NCI-H1092 treated with DMSO at 0.1 percent for 48 hours (cell line): Measurements from ENCODE around the gene RPN2.
A peak's percentile ranks its signal among the peaks of the same experiment; 100 is the strongest.

Experiments
- DNase-seq: peaks from one replicate; lab custom pipeline; 2025; lab: John Stamatoyannopoulos, UW

The RPN2 gene

GRCh38 chr20:37266940-37267666 lies 88.0 kb downstream of the RPN2 start:
- DNase-seq = no peak

- DNase-seq = no peak
These were observed 88.7 kb downstream of the RPN2 start for GRCh38 chr20:37267667-37268313.

DNA sequence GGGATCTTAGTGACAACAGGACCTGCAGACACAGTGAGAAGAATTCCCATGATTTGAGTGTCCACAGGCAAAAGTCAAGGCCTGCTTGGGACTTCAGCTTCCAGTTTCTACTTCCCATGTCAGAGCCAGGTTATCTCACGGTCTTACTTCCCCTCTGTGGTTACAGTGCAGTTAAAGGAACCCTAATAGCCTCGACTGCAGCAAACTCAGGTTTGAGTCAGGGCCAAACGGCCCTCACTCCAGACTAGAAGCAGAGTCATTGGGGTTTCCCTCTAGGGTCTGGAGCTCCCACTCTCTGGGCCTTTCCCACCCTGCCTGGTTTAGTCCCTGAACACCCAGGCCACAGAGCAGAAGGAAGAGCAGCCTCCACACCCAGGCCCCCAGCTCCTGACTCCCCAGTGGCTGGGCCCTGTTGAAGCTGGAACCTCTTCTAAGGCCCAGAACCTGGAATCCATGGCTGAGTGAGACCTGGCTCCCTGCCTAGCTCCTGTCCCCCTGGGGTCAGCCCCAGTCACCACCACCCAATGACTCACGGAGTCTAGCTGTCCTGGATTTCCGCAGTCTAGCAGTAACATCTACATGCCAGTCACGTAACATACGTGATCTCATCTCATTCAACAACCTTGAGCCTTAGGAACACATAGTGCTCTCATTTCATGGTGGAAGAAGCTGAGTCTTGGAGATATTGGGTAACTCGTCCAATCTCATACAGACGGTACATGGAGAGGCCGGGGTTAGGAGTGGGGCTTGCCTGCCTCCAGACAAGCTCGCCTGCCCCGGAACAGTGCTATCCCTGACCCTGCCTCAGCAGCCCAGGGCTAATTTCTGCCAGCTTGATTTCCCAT lies 91.7 kb downstream of the RPN2 start:
- DNase-seq = no peak

DNA sequence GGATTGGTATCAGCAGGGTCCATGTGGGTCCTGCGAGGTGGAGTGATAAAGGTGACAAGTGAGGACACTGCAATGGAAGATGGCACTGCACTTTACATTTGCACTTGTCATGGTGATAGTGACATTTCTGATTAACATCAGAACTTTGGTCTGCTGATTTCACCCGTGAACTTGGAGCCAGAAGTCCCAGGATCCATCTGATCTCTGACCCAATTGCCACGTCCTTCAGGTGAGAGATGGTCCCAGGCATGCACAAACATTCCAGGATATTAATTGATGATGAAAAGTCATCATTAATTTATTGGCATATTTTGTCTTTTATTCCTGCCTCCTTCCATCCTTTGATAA lies 92.3 kb downstream of the RPN2 start:
- DNase-seq = no peak

GRCh38 chr20:37273988-37274387 lies 94.9 kb downstream of the RPN2 start:
- no peak for DNase-seq

DNA sequence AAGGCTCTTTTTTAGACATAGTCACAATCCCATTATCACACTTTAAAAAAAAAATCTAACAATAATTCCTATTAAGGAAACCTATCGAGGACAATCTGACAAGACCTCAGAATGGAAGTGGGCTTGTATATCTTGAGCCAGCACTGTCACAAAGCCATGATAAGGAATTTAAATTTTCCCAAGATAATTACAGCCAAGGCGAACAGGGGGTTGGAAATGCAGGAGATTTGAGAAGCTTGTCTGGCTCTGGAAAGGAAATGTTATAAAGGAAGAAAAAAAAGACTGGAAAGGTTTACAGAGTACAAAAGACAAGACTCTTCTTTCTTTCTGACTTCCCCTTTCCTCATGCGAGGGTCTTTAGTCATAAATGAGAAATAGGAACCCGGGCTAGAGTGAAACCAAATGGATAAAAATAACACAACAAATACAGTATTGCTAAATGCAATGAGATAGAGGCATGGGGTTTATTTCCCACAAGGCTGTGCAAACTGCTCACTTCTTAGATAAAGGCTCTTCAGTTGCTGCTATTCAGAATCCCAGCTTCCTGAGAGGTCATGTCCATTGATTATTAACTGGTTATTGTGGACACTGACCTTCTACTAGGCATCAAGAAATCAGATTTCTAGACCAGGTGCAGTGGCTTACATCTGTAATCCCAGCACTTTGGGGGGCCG lies 95.9 kb downstream of the RPN2 start:
- DNase-seq = no peak

GRCh38 chr20:37276494-37277252 lies 97.5 kb downstream of the RPN2 start:
- peak; percentile 87 for DNase-seq

- DNase-seq = no peak
These were observed 98.1 kb downstream of the RPN2 start for GRCh38 chr20:37277253-37277593.

- DNase-seq = no peak
These were observed 99.9 kb downstream of the RPN2 start for GRCh38 chr20:37278966-37279590.

GRCh38 chr20:37279820-37280219 lies 100.7 kb downstream of the RPN2 start:
- DNase-seq = peak; percentile 42

DNA sequence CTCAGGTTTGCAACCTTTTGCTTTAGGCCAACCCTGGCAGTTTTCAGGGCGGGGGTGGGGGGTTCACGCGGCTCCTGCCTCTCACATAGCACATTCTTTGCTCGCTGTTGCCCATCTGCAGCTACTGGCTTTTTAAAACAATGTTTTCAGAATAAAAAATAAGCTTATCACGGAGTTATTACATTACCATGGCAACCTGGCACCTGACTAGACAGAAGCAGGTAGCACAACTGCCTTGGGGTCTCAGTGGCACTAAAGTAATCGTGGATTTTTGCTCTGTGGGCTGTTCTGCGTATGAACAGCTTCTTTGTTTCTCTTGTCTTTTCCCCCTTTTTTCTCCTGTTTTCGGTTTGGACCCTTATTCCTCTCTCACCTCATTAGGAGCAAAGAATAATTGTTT lies 101.3 kb downstream of the RPN2 start:
- no peak for DNase-seq

DNA sequence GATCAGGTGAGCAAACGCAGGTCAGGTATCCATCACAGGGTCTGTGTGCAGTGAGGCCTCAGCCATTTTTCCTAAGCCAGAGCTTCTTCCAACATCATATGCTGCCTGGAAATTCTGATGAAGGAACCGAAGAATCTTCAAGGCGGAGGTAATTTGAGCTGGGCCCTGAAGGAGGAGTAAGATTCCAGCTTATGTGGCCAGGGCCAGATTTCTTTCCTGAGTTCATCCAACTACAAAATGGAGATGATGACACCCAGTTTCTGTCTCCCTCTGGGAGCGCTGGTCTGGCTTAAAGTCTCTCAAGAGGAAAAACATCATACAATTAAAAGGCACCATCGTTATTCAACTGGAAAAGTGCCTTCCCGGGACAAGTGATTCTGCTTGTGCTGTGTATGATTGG lies 103.4 kb downstream of the RPN2 start:
- no peak for DNase-seq

GRCh38 chr20:37283530-37284195 lies 104.5 kb downstream of the RPN2 start:
- DNase-seq = no peak

DNA sequence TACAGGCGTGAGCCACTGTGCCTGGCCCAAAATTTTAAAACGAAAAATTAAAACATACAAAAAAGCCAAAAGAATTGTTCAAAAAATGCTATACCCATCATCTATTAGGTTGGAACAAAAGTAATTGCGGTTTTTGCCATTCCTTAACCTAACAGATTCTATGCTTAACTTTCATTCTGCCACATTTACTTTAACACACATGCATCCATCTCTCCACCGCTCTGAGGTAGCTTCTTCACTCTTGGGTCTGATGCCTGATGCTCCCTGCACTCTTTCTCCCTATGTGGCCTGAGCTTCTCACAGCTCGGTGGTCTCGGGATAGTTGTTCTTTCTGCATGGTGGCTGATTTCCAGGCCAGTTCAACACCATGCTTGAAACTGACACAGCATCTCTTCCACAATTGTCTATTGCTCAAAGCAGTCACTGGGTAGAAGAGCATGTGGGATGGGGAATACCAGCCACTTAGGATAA lies 105.6 kb downstream of the RPN2 start:
- no peak for DNase-seq

GRCh38 chr20:37285664-37286374 lies 106.7 kb downstream of the RPN2 start:
- no peak for DNase-seq

GRCh38 chr20:37288091-37288490 lies 109.0 kb downstream of the RPN2 start:
- no peak for DNase-seq

- no peak for DNase-seq
These were observed 111.2 kb downstream of the RPN2 start for GRCh38 chr20:37290158-37290810.
